Hippocampal formation (tissue), 2 donors: ENCODE measurements around the gene PXDC1.
"Not testable (repeated sequence)": the region's sequence is repeated elsewhere in the genome, so short reads cannot be mapped to it uniquely, and the experiment has no call there.

ENCODE experiments used
- DNase-seq, 2 donors: peaks; one replicate each; lab custom pipeline; 2025; lab: John Stamatoyannopoulos, UW

Gene PXDC1

GRCh38 chr6:3782876-3783832 lies 31.6 kb upstream of the PXDC1 start:
- DNase-seq, result no peak

GRCh38 chr6:3781504-3781903 lies 30.0 kb upstream of the PXDC1 start:
- no peak for DNase-seq

GRCh38 chr6:3779574-3779849 lies 28.0 kb upstream of the PXDC1 start:
- no peak for DNase-seq

GRCh38 chr6:3778701-3779573 lies 27.4 kb upstream of the PXDC1 start:
- no peak for DNase-seq

GRCh38 chr6:3777730-3778461 lies 26.4 kb upstream of the PXDC1 start:
- no peak for DNase-seq

- no peak for DNase-seq
These were observed 25.5 kb upstream of the PXDC1 start for GRCh38 chr6:3776881-3777507.

GRCh38 chr6:3775847-3776246 lies 24.3 kb upstream of the PXDC1 start:
- no peak for DNase-seq

GRCh38 chr6:3775386-3775785 lies 23.9 kb upstream of the PXDC1 start:
- no peak for DNase-seq

- DNase-seq, result no peak
These were observed 22.3 kb upstream of the PXDC1 start for GRCh38 chr6:3773678-3774298.

GRCh38 chr6:3772127-3772999 lies 20.9 kb upstream of the PXDC1 start:
- DNase-seq, result not testable (repeated sequence)

- DNase-seq, result no peak
These were observed 20.0 kb upstream of the PXDC1 start for GRCh38 chr6:3771407-3772011.

- DNase-seq, result no peak
These were observed 18.7 kb upstream of the PXDC1 start for GRCh38 chr6:3770023-3770720.

GRCh38 chr6:3769610-3770009 lies 18.1 kb upstream of the PXDC1 start:
- no peak for DNase-seq

- no peak for DNase-seq
These were observed 17.0 kb upstream of the PXDC1 start for GRCh38 chr6:3768502-3768901.

GRCh38 chr6:3767483-3767882 lies 16.0 kb upstream of the PXDC1 start:
- DNase-seq, result not testable (repeated sequence)

- no peak for DNase-seq
These were observed 14.7 kb upstream of the PXDC1 start for GRCh38 chr6:3766214-3766613.

- DNase-seq, result no peak
These were observed 13.9 kb upstream of the PXDC1 start for GRCh38 chr6:3765415-3765814.

GRCh38 chr6:3764516-3765335 lies 13.2 kb upstream of the PXDC1 start:
- no peak for DNase-seq
